ENCODE measurements around the gene APOBEC2.

DNA sequence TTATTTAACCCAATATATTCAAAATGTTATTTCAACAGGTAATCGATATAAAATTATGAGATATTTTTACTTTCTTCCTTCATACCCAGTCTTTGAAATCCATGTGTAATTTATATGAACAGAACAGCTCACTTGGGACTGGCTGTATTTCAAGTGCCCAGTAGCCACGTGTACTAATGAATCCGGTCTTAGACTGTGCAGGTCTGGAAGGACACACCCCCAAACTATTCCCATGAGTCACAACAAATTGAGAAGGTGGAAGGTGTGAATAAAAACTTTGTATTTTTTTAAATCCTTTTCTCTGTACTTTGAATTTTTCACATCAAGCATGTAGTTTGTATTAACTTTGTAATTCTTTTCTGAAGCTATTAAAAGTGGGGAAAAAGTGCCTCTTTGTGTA is 16.8 kb upstream of the APOBEC2 start:
- TF ChIP-seq EZH2phosphoT487 (IDR thresholded peaks at IDR 0.05; ENCODE audit: insufficient read depth, low read depth) (no peak), EZH2 (IDR thresholded peaks at IDR 0.05; ENCODE audit: insufficient read depth, poor library complexity, severe bottlenecking) (no peak)

Data from GM23248 (cell line).